Mesendoderm (in vitro differentiated cells): ENCODE results near the gene PANK3.
"Not testable (repeated sequence)": the region's sequence is repeated elsewhere in the genome, so short reads cannot be mapped to it uniquely, and the experiment has no call there.

Experiments
- DNase-seq: peaks from one replicate; pipeline ENCODE4 v3.0.0; 2013
- H2AK5ac ChIP-seq: 2 replicates; pipeline ENCODE4 v1.6.1; 2013; ENCODE audit warnings: low read length, inconsistent platforms
- H2BK120ac ChIP-seq: 2 replicates; pipeline ENCODE4 v1.6.1; 2013; ENCODE audit warnings: low read depth, mild to moderate bottlenecking, low read length, moderate library complexity, mixed read lengths
- H2BK15ac ChIP-seq: replicated peaks from 2 replicates; pipeline ENCODE4 v1.6.1; 2013; ENCODE audit warnings: low read depth, mild to moderate bottlenecking, moderate library complexity
- H2BK5ac ChIP-seq: 2 replicates; pipeline ENCODE4 v1.6.1; 2013; ENCODE audit warnings: low read length, inconsistent platforms
- H3K18ac ChIP-seq: 2 replicates; pipeline ENCODE4 v1.6.1; 2013; ENCODE audit warnings: mild to moderate bottlenecking, low read length, mixed read lengths
- H3K23ac ChIP-seq: one replicate; pipeline ENCODE4 v1.6.1; 2013; ENCODE audit warnings: low read length
- H3K27ac ChIP-seq: 2 replicates; pipeline ENCODE4 v1.5.1; 2013; ENCODE audit warnings: low read depth, mild to moderate bottlenecking, inconsistent platforms, low read length, moderate library complexity
- H3K27me3 ChIP-seq: 2 replicates; pipeline ENCODE4 v1.6.1; 2013; ENCODE audit warnings: low read length, control low read depth, mild to moderate bottlenecking, inconsistent platforms; ENCODE audit not compliant: insufficient read depth, poor library complexity
- H3K36me3 ChIP-seq: 2 replicates; pipeline ENCODE4 v1.6.1; 2013; ENCODE audit warnings: low read length, inconsistent platforms; ENCODE audit not compliant: control insufficient read depth, insufficient read depth
- H3K4ac ChIP-seq: one replicate; pipeline ENCODE4 v1.6.1; 2013; ENCODE audit warnings: low read depth, mild to moderate bottlenecking, low read length, moderate library complexity
- H3K4me1 ChIP-seq: 2 replicates; pipeline ENCODE4 v1.6.1; 2013; ENCODE audit warnings: low read depth, low read length, inconsistent platforms; ENCODE audit not compliant: control insufficient read depth
- H3K4me2 ChIP-seq: 2 replicates; pipeline ENCODE4 v1.6.1; 2013; ENCODE audit warnings: low read length
- H3K4me3 ChIP-seq: 2 replicates; pipeline ENCODE4 v1.5.1; 2013; ENCODE audit warnings: mild to moderate bottlenecking, low read length
- H3K56ac ChIP-seq: one replicate; pipeline ENCODE4 v1.6.1; 2013; ENCODE audit warnings: low read length
- H3K79me1 ChIP-seq: 2 replicates; pipeline ENCODE4 v1.6.1; 2013; ENCODE audit warnings: low read length, inconsistent platforms
- H3K79me2 ChIP-seq: 2 replicates; pipeline ENCODE4 v1.6.1; 2013; ENCODE audit warnings: mild to moderate bottlenecking, low read length; ENCODE audit not compliant: control insufficient read depth, insufficient read depth
- H3K9ac ChIP-seq: 2 replicates; pipeline ENCODE4 v1.6.1; 2013; ENCODE audit warnings: low read length, inconsistent platforms
- H4K5ac ChIP-seq: one replicate; pipeline ENCODE4 v1.6.1; 2013; ENCODE audit warnings: low read length
- H4K8ac ChIP-seq: one replicate; pipeline ENCODE4 v1.6.1; 2013; ENCODE audit warnings: low read depth, mild to moderate bottlenecking, control low read depth, low read length, moderate library complexity
- WGBS: extraction: QIAGEN DNeasy Blood & Tissue Kit; methylation state at CpG from one replicate; pipeline ENCODE4 v1.1.7; 2013; ENCODE audit warnings: low lambda C conversion rate, missing lambda C conversion rate; ENCODE audit not compliant: insufficient coverage; ENCODE audit errors: extremely low coverage; 5-methylcytosine and 5-hydroxymethylcytosine counted together

The PANK3 gene

GRCh38 chr5:168549554-168549953, 29.6 kb downstream of the PANK3 start:
- no peak for DNase-seq
- H3K56ac ChIP-seq: no peak overlapping the region
- no peak overlapping the region for H3K4me2 ChIP-seq
- H3K4ac ChIP-seq: no peak overlapping the region
- H3K4me3 ChIP-seq: no peak overlapping the region
- H2BK5ac ChIP-seq: no peak overlapping the region
- no CpG with 5 or more reads among the region's 7 CpGs for WGBS
- H2BK15ac ChIP-seq: no peak overlapping the region
- no peaks in the 10 kb centered on the region for H3K79me2 ChIP-seq
- no peak overlapping the region for H2AK5ac ChIP-seq
- H4K8ac ChIP-seq: no peak overlapping the region
- no peak overlapping the region for H3K27ac ChIP-seq
- no peaks in the 10 kb centered on the region for H3K4me1 ChIP-seq
- no peak overlapping the region for H3K23ac ChIP-seq
- no peaks in the 10 kb centered on the region for H3K36me3 ChIP-seq
- H4K5ac ChIP-seq: no peak overlapping the region
- no peak overlapping the region for H3K18ac ChIP-seq
- H3K79me1 ChIP-seq: peaks cover 2% of the 10 kb centered on the region
- no peak overlapping the region for H2BK120ac ChIP-seq
- no peaks in the 10 kb centered on the region for H3K27me3 ChIP-seq
- H3K9ac ChIP-seq: no peak overlapping the region

GRCh38 chr5:168537176-168537575, 42.0 kb downstream of the PANK3 start:
- H3K23ac ChIP-seq: no peak overlapping the region
- no peak overlapping the region for H3K4me3 ChIP-seq
- H3K79me2 ChIP-seq: no peaks in the 10 kb centered on the region
- H4K5ac ChIP-seq: no peak overlapping the region
- H3K36me3 ChIP-seq: no peaks in the 10 kb centered on the region
- no peak for DNase-seq
- H3K27me3 ChIP-seq: no peaks in the 10 kb centered on the region
- no peaks in the 10 kb centered on the region for H3K4me1 ChIP-seq
- no peak overlapping the region for H2BK5ac ChIP-seq
- no peak overlapping the region for H3K18ac ChIP-seq
- no peak overlapping the region for H2BK120ac ChIP-seq
- H3K4ac ChIP-seq: no peak overlapping the region
- no peak overlapping the region for H2BK15ac ChIP-seq
- no peak overlapping the region for H3K4me2 ChIP-seq
- no peak overlapping the region for H2AK5ac ChIP-seq
- H4K8ac ChIP-seq: no peak overlapping the region
- H3K56ac ChIP-seq: no peak overlapping the region
- H3K9ac ChIP-seq: no peak overlapping the region
- WGBS: no CpG with 5 or more reads among the region's 2 CpGs
- no peaks in the 10 kb centered on the region for H3K79me1 ChIP-seq
- H3K27ac ChIP-seq: no peak overlapping the region

GRCh38 chr5:168534351-168534750, 44.8 kb downstream of the PANK3 start:
- H3K36me3 ChIP-seq, H3K4me2 ChIP-seq, H2BK15ac ChIP-seq, H3K27ac ChIP-seq, H4K8ac ChIP-seq, H3K18ac ChIP-seq, H3K4me3 ChIP-seq, H3K27me3 ChIP-seq, H3K9ac ChIP-seq, H2BK120ac ChIP-seq, H3K79me1 ChIP-seq, H3K23ac ChIP-seq, H3K56ac ChIP-seq, H4K5ac ChIP-seq, H3K4ac ChIP-seq, H3K4me1 ChIP-seq, H3K79me2 ChIP-seq, DNase-seq, H2AK5ac ChIP-seq, H2BK5ac ChIP-seq: not testable (repeated sequence)
- WGBS: no CpG with 5 or more reads among the region's 7 CpGs

- no peaks in the 10 kb centered on the region for H3K27me3 ChIP-seq
These were observed 46.9 kb downstream of the PANK3 start for GRCh38 chr5:168531987-168532864.

GRCh38 chr5:168531191-168531590, 48.0 kb downstream of the PANK3 start:
- no peaks in the 10 kb centered on the region for H3K36me3 ChIP-seq
- H3K27ac ChIP-seq: no peak overlapping the region
- WGBS: no CpG with 5 or more reads among the region's 5 CpGs
- H3K4me1 ChIP-seq: peaks cover 3% of the 10 kb centered on the region
- H3K4me3 ChIP-seq: no peak overlapping the region
- no peak overlapping the region for H2BK120ac ChIP-seq
- H4K8ac ChIP-seq: no peak overlapping the region
- no peak overlapping the region for H2AK5ac ChIP-seq
- H3K4ac ChIP-seq: no peak overlapping the region
- no peak for DNase-seq
- H3K79me1 ChIP-seq: no peaks in the 10 kb centered on the region
- H2BK5ac ChIP-seq: no peak overlapping the region
- H3K79me2 ChIP-seq: no peaks in the 10 kb centered on the region
- no peak overlapping the region for H2BK15ac ChIP-seq
- H3K56ac ChIP-seq: no peak overlapping the region
- H4K5ac ChIP-seq: no peak overlapping the region
- H3K18ac ChIP-seq: no peak overlapping the region
- no peaks in the 10 kb centered on the region for H3K27me3 ChIP-seq
- H3K9ac ChIP-seq: no peak overlapping the region
- no peak overlapping the region for H3K4me2 ChIP-seq
- no peak overlapping the region for H3K23ac ChIP-seq

More at GRCh38 chr5:168531987-168532864, 46.9 kb downstream of the PANK3 start:
- H3K23ac ChIP-seq: no peak overlapping the region
- no peak overlapping the region for H3K9ac ChIP-seq
- peaks cover 3% of the 10 kb centered on the region for H3K4me1 ChIP-seq
- H3K4ac ChIP-seq: no peak overlapping the region
- no peak overlapping the region for H2AK5ac ChIP-seq
- no peak overlapping the region for H2BK15ac ChIP-seq
- no peaks in the 10 kb centered on the region for H3K79me2 ChIP-seq
- no peak overlapping the region for H3K4me3 ChIP-seq
- no peak overlapping the region for H3K4me2 ChIP-seq
- no peaks in the 10 kb centered on the region for H3K79me1 ChIP-seq
- no peak overlapping the region for H2BK120ac ChIP-seq
- no peak overlapping the region for H3K27ac ChIP-seq
- peak; percentile 27 for DNase-seq
- no peak overlapping the region for H4K8ac ChIP-seq
- no peaks in the 10 kb centered on the region for H3K36me3 ChIP-seq
- no peak overlapping the region for H4K5ac ChIP-seq
- no peak overlapping the region for H3K56ac ChIP-seq
- WGBS: no CpG with 5 or more reads among the region's 6 CpGs
- H3K18ac ChIP-seq: no peak overlapping the region
- H2BK5ac ChIP-seq: no peak overlapping the region
